SK-N-SH treated with all-trans-retinoic acid at 6 μM for 48 hours (cell line): ENCODE results near the gene CIAPIN1.
A peak's percentile ranks its signal among the peaks of the same experiment; 100 is the strongest.

Source experiments
- ATAC-seq: fragments of 200-7000 bp; cut with Tn5 transposase; 3 replicates; pipeline ENCODE4 v1.9.1; 2020; ENCODE audit warnings: mild to moderate bottlenecking, moderate library complexity
- ARNTL ChIP-seq: fragments of 450-650 bp; formaldehyde crosslinking; IDR thresholded peaks from 2 replicates; pipeline ENCODE4 v1.5.0; 2020; ENCODE audit warnings: low read depth, mild to moderate bottlenecking, moderate library complexity, borderline replicate concordance
- CSDC2 ChIP-seq: fragments of 250-450 bp; sonication (Bioruptor Pico); IDR thresholded peaks from 2 replicates; pipeline ENCODE4 v1.5.0; 2020; ENCODE audit warnings: mild to moderate bottlenecking, moderate library complexity
- CSRNP3 ChIP-seq: fragments of 250-450 bp; sonication (Bioruptor Pico); IDR thresholded peaks from 2 replicates; pipeline ENCODE4 v1.5.1; 2021; ENCODE audit warnings: mild to moderate bottlenecking, moderate library complexity
- ESRRG ChIP-seq: fragments of 250-450 bp; sonication (Bioruptor Pico); IDR thresholded peaks from 2 replicates; pipeline ENCODE4 v1.6.1; 2021; ENCODE audit warnings: mild to moderate bottlenecking
- ISL1 ChIP-seq: fragments of 250-450 bp; sonication (Bioruptor Pico); IDR thresholded peaks from 2 replicates; pipeline ENCODE4 v2.1.2; 2022; ENCODE audit warnings: mild to moderate bottlenecking, moderate library complexity
- OSR1 ChIP-seq: fragments of 250-450 bp; sonication (Bioruptor Pico); IDR thresholded peaks from 2 replicates; pipeline ENCODE4 v1.8.0; 2022; ENCODE audit warnings: moderate library complexity, mild to moderate bottlenecking, inconsistent platforms
- PATZ1 ChIP-seq: fragments of 250-450 bp; sonication (Bioruptor Pico); IDR thresholded peaks from 2 replicates; pipeline ENCODE4 v1.8.0; 2020; ENCODE audit warnings: mild to moderate bottlenecking, moderate library complexity, borderline replicate concordance
- POU6F1 ChIP-seq: fragments of 250-450 bp; sonication (Bioruptor Pico); IDR thresholded peaks from 2 replicates; pipeline ENCODE4 v1.8.0; 2021; ENCODE audit warnings: low read depth, mild to moderate bottlenecking, moderate library complexity, borderline replicate concordance
- PPARA ChIP-seq: fragments of 250-450 bp; sonication (Bioruptor Pico); IDR thresholded peaks from 2 replicates; pipeline ENCODE4 v1.5.0; 2020; ENCODE audit warnings: mild to moderate bottlenecking, borderline replicate concordance
- RARB ChIP-seq: fragments of 250-450 bp; sonication (Bioruptor Pico); IDR thresholded peaks from 2 replicates; pipeline ENCODE4 v1.8.0; 2021; ENCODE audit warnings: mild to moderate bottlenecking, moderate library complexity
- TCF4 ChIP-seq: fragments of 250-450 bp; sonication (Bioruptor Pico); IDR thresholded peaks from 2 replicates; pipeline ENCODE4 v1.8.0; 2021; ENCODE audit warnings: mild to moderate bottlenecking, moderate library complexity, borderline replicate concordance
- TOX ChIP-seq: fragments of 250-450 bp; sonication (Bioruptor Pico); IDR thresholded peaks from 2 replicates; pipeline ENCODE4 v1.8.0; 2021; ENCODE audit warnings: mild to moderate bottlenecking, moderate library complexity, borderline replicate concordance
- TSHZ2 ChIP-seq: fragments of 250-450 bp; sonication (Bioruptor Pico); IDR thresholded peaks from 2 replicates; pipeline ENCODE4 v1.5.0; 2020; ENCODE audit warnings: mild to moderate bottlenecking, moderate library complexity
- ZFP3 ChIP-seq: fragments of 250-450 bp; sonication (Bioruptor Pico); IDR thresholded peaks from 2 replicates; pipeline ENCODE4 v1.5.0; 2020; ENCODE audit warnings: mild to moderate bottlenecking, moderate library complexity
- ZFP30 ChIP-seq: fragments of 450-650 bp; formaldehyde crosslinking; IDR thresholded peaks from 2 replicates; pipeline ENCODE4 v1.5.0; 2022; ENCODE audit warnings: mild to moderate bottlenecking, moderate library complexity
- ZNF70 ChIP-seq: fragments of 450-650 bp; formaldehyde crosslinking; IDR thresholded peaks from 2 replicates; pipeline ENCODE4 v1.5.0; 2020; ENCODE audit warnings: mild to moderate bottlenecking, moderate library complexity
- ZNF8 ChIP-seq: fragments of 450-650 bp; formaldehyde crosslinking; IDR thresholded peaks from 2 replicates; pipeline ENCODE4 v1.5.0; 2020; ENCODE audit warnings: mild to moderate bottlenecking, moderate library complexity

The CIAPIN1 gene

GRCh38 chr16:57478396-57479204 lies 31.4 kb upstream of the CIAPIN1 start:
- 0 out of 3 replicates have a peak, but pooled peaks have one; percentile 1 for ATAC-seq
- TF ChIP-seq ZFP3 (CRISPR knock-in tag), result no peak
- TF ChIP-seq TCF4 (CRISPR knock-in tag), result no peak
- TF ChIP-seq OSR1 (CRISPR knock-in tag), result no peak
- no peak for TF ChIP-seq RARB (CRISPR knock-in tag)
- TF ChIP-seq ZFP30 (CRISPR knock-in tag), result no peak

GRCh38 chr16:57477531-57478202 lies 30.5 kb upstream of the CIAPIN1 start:
- TF ChIP-seq PPARA (CRISPR knock-in tag) (no peak), ARNTL (CRISPR knock-in tag) (no peak), OSR1 (CRISPR knock-in tag) (no peak), ZNF8 (CRISPR knock-in tag) (no peak)
- no peak for ATAC-seq

- ATAC-seq, result no peak
- no peak for TF ChIP-seq ISL1 (CRISPR knock-in tag)
- TF ChIP-seq ESRRG, result no peak
- no peak for TF ChIP-seq TSHZ2 (CRISPR knock-in tag)
- TF ChIP-seq PATZ1 (CRISPR knock-in tag), result no peak
- no peak for TF ChIP-seq CSRNP3
- no peak for TF ChIP-seq ZNF70 (CRISPR knock-in tag)
- TF ChIP-seq CSDC2, result no peak
- no peak for TF ChIP-seq ZNF8 (CRISPR knock-in tag)
- no peak for TF ChIP-seq RARB (CRISPR knock-in tag)
- no peak for TF ChIP-seq OSR1 (CRISPR knock-in tag)
- TF ChIP-seq TOX (CRISPR knock-in tag), result no peak
- TF ChIP-seq POU6F1 (CRISPR knock-in tag), result no peak
Observed at GRCh38 chr16:57476546-57477410, 29.6 kb upstream of the CIAPIN1 start.
